Heart left ventricle (tissue), 13 donors: ENCODE data around the gene HMCN2.

Source experiments
- CTCF ChIP-seq, 12 donors: fragments of 200-600 bp; sonication (generic) in 4 of 12; IDR thresholded peaks; one replicate each; pipeline versions ENCODE4 v1.5.0 to v1.8.0; 2018 to 2022; ENCODE audit warnings: antibody characterized with exemption in 12 of 12, mild to moderate bottlenecking in 5 of 12
- POLR2A ChIP-seq, 2 donors: fragments of 450-650 bp; IDR thresholded peaks; one replicate each; pipeline ENCODE4 v1.6.1; 2017; ENCODE audit warnings: antibody characterized with exemption in 2 of 2, mild to moderate bottlenecking in 2 of 2, moderate library complexity in 2 of 2
- donor health status: ischemic (EF 13 %, LVEDD 7.1; RV severe dilation, severe dysfunction).
- donor health status: DM: no; HTN: yes; CAD: no.
- donor health status: DM: no; HTN: no; CAD: no.
- donor health status: ischemic (EF 25% LVEDD 6.9; RV normal size, moderate dysfunction).
- donor health status: ischemic (EF 25% LVEDD 5.7; RV mildly dilated, moderate dysfunction).
- donor health status: ischemic (EF 35%, LVEDD 5.7; RV mildly dilated, moderate dysfunction).
- donor health status: nonischemic (EF 11% LVEDD 7.7; RV severe dilation, severe dysfunction).
- donor health status: DM: yes; HTN: yes; CAD: no.
- donor health status: PGD.
- donor health status: ischemic (EF 29% LVEDD 5.4; RV normal size, mild dysfunction).
- donor health status: nonischemic (EF 23%, LVEDD 6.1; RV moderate dilation, normal function).

- TF ChIP-seq CTCF (IDR thresholded peaks at IDR 0.05) (no peak), POLR2A (IDR thresholded peaks at IDR 0.05) (no peak)
Observed at GRCh38 chr9:130292106-130292505, 26.5 kb downstream of the HMCN2 start.
